SU-DHL-6 (cell line): Measurements from ENCODE around the gene GIGYF2.

Experiments used
- CTCF ChIP-seq: fragments of 200-600 bp; sonication (generic); IDR thresholded peaks from one replicate; pipeline ENCODE4 v1.5.1; 2017; ENCODE audit warnings: antibody characterized with exemption, mild to moderate bottlenecking, low read length, moderate library complexity; ENCODE audit not compliant: insufficient read depth, poor library complexity, severe bottlenecking
- EZH2phosphoT487 ChIP-seq: fragments of 200-600 bp; sonication (generic), shearing (Covaris generic); conservative IDR thresholded peaks from 2 replicates; pipeline ENCODE4 v1.6.1; 2018; ENCODE audit warnings: mild to moderate bottlenecking, antibody characterized with exemption, low read length, moderate library complexity, mixed read lengths

- TF ChIP-seq CTCF (no peak), EZH2phosphoT487 (no peak)
Observed at GRCh38 chr2:232850039-232850438, 152.9 kb downstream of the GIGYF2 start.
